ENCODE results near the gene ADORA3. TPM values are rescaled to one million over a fixed set of nuclear protein-coding genes. Genes with fewer than 3 reads are reported as not detected.

ADORA3 gene
- total and polyA plus RNA-seq, 2 donors (not counting 1 experiment from before 2014, with no cell fraction given), result not detected

GRCh38 chr1:111512931-111513330 is 9.5 kb upstream of the ADORA3 start:
- TF ChIP-seq CTCF (conservative IDR thresholded peaks at IDR 0.05 in 1 of 2, IDR thresholded peaks at IDR 0.05 in 1 of 2; ENCODE audit: low read depth in 1 of 2, low read length in 2 of 2), result no peak
- no peak for TF ChIP-seq EZH2 (IDR thresholded peaks at IDR 0.05; ENCODE audit: low read length, missing control alignments)
- no peak for DNase-seq (ENCODE audit: low read depth in 2 of 2)

DNA sequence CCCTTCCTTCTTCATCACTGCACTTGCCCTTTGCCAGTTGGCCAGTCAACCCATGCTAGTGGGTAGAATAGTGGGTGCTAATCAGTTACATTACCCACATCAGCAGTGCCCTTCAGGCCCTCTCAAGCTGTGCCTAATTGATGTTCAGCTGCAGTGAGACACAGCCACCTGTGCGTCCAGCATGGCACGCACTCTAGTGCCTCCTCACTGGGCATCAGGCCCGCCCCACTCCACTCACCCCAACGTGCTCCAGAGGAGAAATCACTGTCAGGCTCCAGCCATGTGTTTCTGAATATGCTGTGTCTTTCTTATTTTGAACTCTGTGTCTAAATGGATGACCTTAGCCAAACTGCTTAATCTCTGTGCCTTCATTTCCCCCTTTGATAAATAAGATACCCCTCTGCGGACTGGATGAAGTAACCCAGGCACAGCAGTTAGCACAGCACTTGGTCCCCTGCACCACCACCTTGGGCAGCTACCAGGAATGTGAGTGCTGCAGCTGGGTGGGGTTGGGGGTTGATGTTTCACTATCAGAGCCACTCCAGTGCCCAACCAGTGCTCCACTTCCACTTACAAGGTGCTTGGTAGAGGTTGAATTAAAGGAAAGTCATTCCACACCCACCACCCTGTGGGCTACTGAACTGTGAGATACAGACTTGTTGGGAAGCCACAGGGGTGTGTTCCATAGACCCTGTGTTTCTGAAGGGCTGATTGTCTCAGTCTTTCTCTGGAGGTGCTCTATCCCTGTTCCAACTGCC is 8.9 kb upstream of the ADORA3 start:
- no peak overlapping the region for H3K27ac ChIP-seq (ENCODE audit: insufficient read depth, low read length)
- no peak for DNase-seq (ENCODE audit: low read depth in 2 of 2)
- H4K20me1 ChIP-seq (ENCODE audit: control insufficient read depth, extremely low read depth, insufficient read depth, low read length), result no peaks in the 10 kb centered on the region
- no peak overlapping the region for H2AFZ ChIP-seq (ENCODE audit: low read length)
- TF ChIP-seq EZH2 (IDR thresholded peaks at IDR 0.05; ENCODE audit: low read length, missing control alignments), result no peak
- TF ChIP-seq CTCF (conservative IDR thresholded peaks at IDR 0.05 in 1 of 2, IDR thresholded peaks at IDR 0.05 in 1 of 2; ENCODE audit: low read depth in 1 of 2, low read length in 2 of 2), result no peak
- no peaks in the 10 kb centered on the region for H3K9me3 ChIP-seq (ENCODE audit: control insufficient read depth, insufficient read depth, low read depth, low read length)
- no peaks in the 10 kb centered on the region for H3K27me3 ChIP-seq (ENCODE audit: control insufficient read depth, insufficient read depth, low read length)
- no peak overlapping the region for H3K9ac ChIP-seq (ENCODE audit: insufficient read depth, low read length)
- no peaks in the 10 kb centered on the region for H3K79me2 ChIP-seq (ENCODE audit: control insufficient read depth, insufficient read depth, low read length)
- no peak overlapping the region for H3K4me2 ChIP-seq (ENCODE audit: extremely low read depth, insufficient read depth, low read length)
- no peak overlapping the region for H3K4me3 ChIP-seq (replicated peaks in 1 of 4; ENCODE audit: control extremely low read depth in 1 of 4, insufficient read depth in 1 of 4, low read depth in 3 of 4, low read length in 4 of 4)
- no peaks in the 10 kb centered on the region for H3K36me3 ChIP-seq (ENCODE audit: control insufficient read depth, insufficient read depth, low read length)
- H3K4me1 ChIP-seq (ENCODE audit: control insufficient read depth, extremely low read depth, insufficient read depth, low read length), result peaks cover 9% of the 10 kb centered on the region

More at GRCh38 chr1:111512931-111513330, 9.5 kb upstream of the ADORA3 start:
- H4K20me1 ChIP-seq (ENCODE audit: control insufficient read depth, extremely low read depth, insufficient read depth, low read length), result no peaks in the 10 kb centered on the region
- no peaks in the 10 kb centered on the region for H3K79me2 ChIP-seq (ENCODE audit: control insufficient read depth, insufficient read depth, low read length)
- no peaks in the 10 kb centered on the region for H3K36me3 ChIP-seq (ENCODE audit: control insufficient read depth, insufficient read depth, low read length)
- H3K27me3 ChIP-seq (ENCODE audit: control insufficient read depth, insufficient read depth, low read length), result no peaks in the 10 kb centered on the region
- no peak overlapping the region for H3K4me2 ChIP-seq (ENCODE audit: extremely low read depth, insufficient read depth, low read length)
- H3K9me3 ChIP-seq (ENCODE audit: control insufficient read depth, insufficient read depth, low read depth, low read length), result no peaks in the 10 kb centered on the region
- no peak overlapping the region for H2AFZ ChIP-seq (ENCODE audit: low read length)
- H3K4me3 ChIP-seq (replicated peaks in 1 of 4; ENCODE audit: control extremely low read depth in 1 of 4, insufficient read depth in 1 of 4, low read depth in 3 of 4, low read length in 4 of 4), result no peak overlapping the region
- no peak overlapping the region for H3K27ac ChIP-seq (ENCODE audit: insufficient read depth, low read length)
- no peak overlapping the region for H3K9ac ChIP-seq (ENCODE audit: insufficient read depth, low read length)
- peaks cover 4% of the 10 kb centered on the region for H3K4me1 ChIP-seq (ENCODE audit: control insufficient read depth, extremely low read depth, insufficient read depth, low read length)

- H4K20me1 ChIP-seq (ENCODE audit: control insufficient read depth, extremely low read depth, insufficient read depth, low read length), result no peaks in the 10 kb centered on the region
- H3K27ac ChIP-seq (ENCODE audit: insufficient read depth, low read length), result no peak overlapping the region
- no peak for TF ChIP-seq CTCF (conservative IDR thresholded peaks at IDR 0.05 in 1 of 2, IDR thresholded peaks at IDR 0.05 in 1 of 2; ENCODE audit: low read depth in 1 of 2, low read length in 2 of 2)
- no peak for TF ChIP-seq EZH2 (IDR thresholded peaks at IDR 0.05; ENCODE audit: low read length, missing control alignments)
- no peaks in the 10 kb centered on the region for H3K27me3 ChIP-seq (ENCODE audit: control insufficient read depth, insufficient read depth, low read length)
- H3K9ac ChIP-seq (ENCODE audit: insufficient read depth, low read length), result no peak overlapping the region
- H3K9me3 ChIP-seq (ENCODE audit: control insufficient read depth, insufficient read depth, low read depth, low read length), result no peaks in the 10 kb centered on the region
- H3K79me2 ChIP-seq (ENCODE audit: control insufficient read depth, insufficient read depth, low read length), result no peaks in the 10 kb centered on the region
- H3K4me2 ChIP-seq (ENCODE audit: extremely low read depth, insufficient read depth, low read length), result no peak overlapping the region
- no peaks in the 10 kb centered on the region for H3K36me3 ChIP-seq (ENCODE audit: control insufficient read depth, insufficient read depth, low read length)
- H2AFZ ChIP-seq (ENCODE audit: low read length), result no peak overlapping the region
- peaks cover 9% of the 10 kb centered on the region for H3K4me1 ChIP-seq (ENCODE audit: control insufficient read depth, extremely low read depth, insufficient read depth, low read length)
- DNase-seq (ENCODE audit: low read depth in 2 of 2), result no peak
- H3K4me3 ChIP-seq (replicated peaks in 1 of 4; ENCODE audit: control extremely low read depth in 1 of 4, insufficient read depth in 1 of 4, low read depth in 3 of 4, low read length in 4 of 4), result no peak overlapping the region
Measured at GRCh38 chr1:111511370-111511769, 7.9 kb upstream of the ADORA3 start.
